Spinal cord (tissue), 10 donors: ENCODE measurements around the gene CHRNA3. TPM values are rescaled to one million over a fixed set of nuclear protein-coding genes. Genes with fewer than 3 reads are reported as not detected.

Experiments used
- DNase-seq, 6 donors: peaks; one replicate each; pipeline versions ENCODE4 v3.0.0 to v3.0.0-alpha.2; 2013 to 2015; ENCODE audit warnings: low spot score in 6 of 6, low read depth in 4 of 6
- H3K27ac ChIP-seq: one replicate; pipeline ENCODE4 v1.5.1; 2013; ENCODE audit warnings: low read depth, low read length, control low read depth
- H3K27me3 ChIP-seq: one replicate; pipeline ENCODE4 v1.6.1; 2013; ENCODE audit warnings: low read length; ENCODE audit not compliant: control insufficient read depth, insufficient read depth
- H3K36me3 ChIP-seq: one replicate; pipeline ENCODE4 v1.6.1; 2013; ENCODE audit warnings: low read length; ENCODE audit not compliant: control insufficient read depth, insufficient read depth
- H3K4me1 ChIP-seq: one replicate; pipeline ENCODE4 v1.6.1; 2013; ENCODE audit warnings: low read length; ENCODE audit not compliant: control insufficient read depth, insufficient read depth
- H3K4me3 ChIP-seq: one replicate; pipeline ENCODE4 v1.5.1; 2013; ENCODE audit warnings: low read depth, low read length, control low read depth
- H3K9me3 ChIP-seq: one replicate; pipeline ENCODE4 v1.6.1; 2013; ENCODE audit warnings: low read length; ENCODE audit not compliant: control insufficient read depth, insufficient read depth
- WGBS: methylation state at CpG from one replicate; pipeline ENCODE4 v1.1.5; 2013; ENCODE audit warnings: missing lambda C conversion rate; ENCODE audit not compliant: insufficient coverage; 5-methylcytosine and 5-hydroxymethylcytosine counted together
- long read RNA-seq, 4 donors: transcript quantifications; one replicate each; lab custom pipeline, GENCODE V29; 2026
- polyA plus RNA-seq, 2 donors: library from polyadenylated mRNA; unstranded; fragments of 120-200 nt; gene quantifications; one replicate each; pipeline ENCODE4 v1.2.1, GENCODE V29; 2013; ENCODE audit not compliant: insufficient read length in 2 of 2
- total RNA-seq, 2 donors: library from RNA; depleted of rRNA in 1 of 2; stranded (reverse); fragments of 120-200 nt in 1 of 2; fragments of >200 nt in 1 of 2; gene quantifications; one replicate each; pipeline versions ENCODE4 v1.2.3 to v1.2.4, GENCODE V29; 2013 to 2014
- donor health status: healthy.

The CHRNA3 gene
- total RNA-seq (1 to 10 TPM; 1.1 to 4.5 TPM), polyA plus RNA-seq (1 to 10 TPM; 6.6 to 7.7 TPM)
- long read RNA-seq, donor 1, partial matches to known transcripts = 0 of 4 reads
- long read RNA-seq, donor 1, other reads (novel, unspliced or antisense) = 0 of 4 reads
- long read RNA-seq, donor 2, partial matches to known transcripts = 0 of 1 reads
- long read RNA-seq, donor 2, other reads (novel, unspliced or antisense) = 0 of 1 reads
- long read RNA-seq, donor 3 = 0 reads
- long read RNA-seq, donor 4 = 0 reads

DNA sequence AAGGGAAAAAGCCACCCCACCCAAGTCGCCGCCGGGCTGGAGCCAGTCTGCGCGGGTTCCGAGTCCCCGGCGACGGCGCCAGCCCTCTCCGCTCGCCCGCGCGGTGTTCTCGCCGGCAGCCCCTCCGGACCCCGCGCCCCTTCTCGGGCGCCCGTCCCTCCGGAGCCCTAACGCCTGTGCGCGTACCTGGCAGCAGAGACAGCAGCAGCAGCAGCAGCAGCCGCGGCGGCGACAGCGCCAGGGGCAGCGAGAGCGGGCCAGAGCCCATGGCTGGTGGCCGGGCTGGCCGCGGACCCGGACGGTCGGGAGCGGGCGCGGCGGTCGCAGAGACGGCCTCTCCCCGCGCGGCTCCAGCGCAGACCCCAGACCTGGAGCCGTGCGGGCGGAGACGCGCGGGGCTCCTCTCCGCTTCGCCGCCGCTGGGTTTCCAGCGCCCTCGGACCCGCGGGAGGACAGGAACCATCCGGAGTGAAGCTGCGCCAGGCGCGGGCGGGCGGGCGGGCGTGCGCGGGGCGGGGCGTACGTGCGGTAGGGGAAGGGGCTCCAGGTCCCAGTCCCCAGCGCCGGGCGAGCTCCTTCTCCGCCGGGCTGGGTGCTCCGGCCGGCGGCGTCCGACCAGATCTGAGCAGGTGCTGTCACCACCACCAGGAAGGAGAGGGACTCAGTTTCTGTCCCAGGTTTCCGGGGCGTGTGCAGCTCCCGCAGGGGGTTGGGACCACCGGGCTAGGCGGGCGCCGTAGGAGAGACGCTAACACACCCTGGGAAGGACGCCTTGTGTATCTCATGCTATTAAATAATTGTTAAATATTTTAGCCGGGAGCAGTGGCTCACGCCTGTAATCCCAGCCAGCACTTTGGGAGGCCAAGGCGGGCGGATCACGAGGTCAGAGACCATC lies at the start of gene CHRNA3:
Gene CHRNA3, minus strand, starts transcription at position 470 of the 895 bp plus-strand sequence. Its CDS starts 202 bp downstream, at position 268.
- WGBS = 2% methylated on average over 99 of the region's 102 CpGs
- Histone ChIP-seq H3K27ac (no peak within 1 kb of the TSS), H3K4me3 (peak within 1 kb of the TSS; percentile 21), H3K4me1 (peaks cover 17% of the 10 kb centered on the region), H3K9me3 (no peaks in the 10 kb centered on the region), H3K27me3 (peaks cover 37% of the 10 kb centered on the region), H3K36me3 (peaks cover 2% of the 10 kb centered on the region)
- peak in 2 of 6 donors; percentile 40 to 62 for DNase-seq

DNA sequence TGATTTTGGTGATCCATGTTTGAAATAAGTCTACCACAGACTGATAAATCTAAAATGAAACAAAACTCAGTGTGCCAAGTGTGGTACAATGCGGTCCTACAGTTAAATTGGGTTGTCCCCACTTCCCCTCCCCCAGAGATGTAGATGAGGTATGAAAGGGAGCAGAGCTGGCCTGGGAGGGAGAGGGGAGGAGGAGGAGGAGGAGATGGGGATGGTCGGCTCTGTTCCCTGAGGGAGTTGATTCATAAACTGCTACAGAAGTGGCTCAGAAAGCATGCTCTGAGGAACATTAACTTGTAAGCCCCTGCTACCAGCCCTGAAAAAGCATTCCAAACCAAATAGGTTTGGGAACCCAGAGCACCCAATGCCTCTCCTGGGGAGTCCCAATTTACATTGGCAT lies 48.2 kb upstream of the CHRNA3 start:
- H3K4me3 ChIP-seq = no peak overlapping the region
- H3K36me3 ChIP-seq = no peaks in the 10 kb centered on the region
- WGBS = no CpG with 5 or more reads among the region's 2 CpGs
- peaks cover 23% of the 10 kb centered on the region for H3K4me1 ChIP-seq
- H3K27ac ChIP-seq = no peak overlapping the region
- peak in 1 of 6 donors; percentile 2 for DNase-seq
- no peaks in the 10 kb centered on the region for H3K27me3 ChIP-seq
- no peaks in the 10 kb centered on the region for H3K9me3 ChIP-seq

DNA sequence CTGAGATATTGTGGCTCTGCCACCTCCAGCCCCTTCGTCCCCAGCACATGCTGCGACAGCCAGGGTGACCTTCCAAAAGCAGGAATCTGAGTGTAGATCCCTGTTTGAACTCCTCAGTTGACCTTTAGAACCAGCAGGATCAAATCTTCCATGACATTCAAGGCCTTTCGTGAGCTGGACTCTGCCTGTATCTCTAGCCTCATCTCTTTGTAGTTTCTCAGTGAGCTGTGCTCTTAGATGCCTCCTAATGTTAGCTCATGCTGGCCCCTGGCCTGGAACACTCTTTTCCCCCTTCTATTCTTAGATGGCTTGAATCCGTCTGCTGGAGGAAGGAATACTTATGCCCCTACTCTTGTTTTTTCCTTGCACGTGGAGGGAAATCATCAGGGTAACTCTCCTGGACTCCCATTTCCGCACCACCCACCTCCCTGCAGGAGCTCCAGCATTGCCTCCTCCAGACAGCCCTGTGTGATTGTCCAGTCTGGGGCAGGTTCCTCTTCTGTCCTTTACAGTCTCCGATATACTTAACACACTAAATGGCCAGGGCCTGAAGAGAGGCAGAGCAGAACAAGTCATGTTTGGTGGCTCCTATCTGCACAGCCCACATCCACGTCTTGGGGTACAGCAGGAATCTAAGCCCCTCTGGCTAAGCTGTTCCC lies 46.9 kb upstream of the CHRNA3 start:
- no peak for DNase-seq
- peaks cover 14% of the 10 kb centered on the region for H3K4me1 ChIP-seq
- no peaks in the 10 kb centered on the region for H3K27me3 ChIP-seq
- H3K36me3 ChIP-seq = no peaks in the 10 kb centered on the region
- no peaks in the 10 kb centered on the region for H3K9me3 ChIP-seq
- no peak overlapping the region for H3K4me3 ChIP-seq
- no peak overlapping the region for H3K27ac ChIP-seq
- 91% methylated on average over 8 of the region's 8 CpGs for WGBS

DNA sequence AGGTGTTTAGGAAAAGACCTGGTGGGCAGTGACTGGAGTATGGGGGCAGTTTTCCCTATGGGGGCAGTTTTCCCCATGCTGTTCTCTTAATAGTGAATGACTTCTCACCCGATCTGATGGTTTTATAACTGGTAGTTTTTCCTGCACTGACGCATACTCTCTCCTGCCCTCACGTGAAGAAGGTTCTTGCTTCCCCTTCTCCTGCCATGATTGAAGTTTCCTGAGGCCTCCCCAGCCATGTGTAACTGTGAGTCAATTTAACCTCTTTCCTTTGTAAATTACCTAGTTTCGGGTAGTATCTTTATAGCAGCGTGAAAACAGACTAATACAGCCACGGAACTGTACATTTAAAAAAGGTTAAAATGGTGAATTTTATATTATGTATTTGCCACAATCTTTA lies 45.2 kb upstream of the CHRNA3 start:
- Histone ChIP-seq H3K9me3 (no peaks in the 10 kb centered on the region), H3K27me3 (no peaks in the 10 kb centered on the region), H3K4me1 (no peaks in the 10 kb centered on the region), H3K36me3 (no peaks in the 10 kb centered on the region), H3K27ac (no peak overlapping the region), H3K4me3 (no peak overlapping the region)
- no peak for DNase-seq
- whole genome bisulfite sequencing = no CpG with 5 or more reads among the region's 6 CpGs

GRCh38 chr15:78663703-78664102 lies 42.9 kb upstream of the CHRNA3 start:
- Histone ChIP-seq H3K9me3 (no peaks in the 10 kb centered on the region), H3K36me3 (no peaks in the 10 kb centered on the region), H3K4me1 (no peaks in the 10 kb centered on the region), H3K27me3 (no peaks in the 10 kb centered on the region), H3K4me3 (no peak overlapping the region), H3K27ac (no peak overlapping the region)
- DNase-seq = no peak
- WGBS = no CpG with 5 or more reads among the region's 1 CpG

GRCh38 chr15:78662028-78662427 lies 41.2 kb upstream of the CHRNA3 start:
- WGBS = 65% methylated on average over 4 of the region's 5 CpGs

DNA sequence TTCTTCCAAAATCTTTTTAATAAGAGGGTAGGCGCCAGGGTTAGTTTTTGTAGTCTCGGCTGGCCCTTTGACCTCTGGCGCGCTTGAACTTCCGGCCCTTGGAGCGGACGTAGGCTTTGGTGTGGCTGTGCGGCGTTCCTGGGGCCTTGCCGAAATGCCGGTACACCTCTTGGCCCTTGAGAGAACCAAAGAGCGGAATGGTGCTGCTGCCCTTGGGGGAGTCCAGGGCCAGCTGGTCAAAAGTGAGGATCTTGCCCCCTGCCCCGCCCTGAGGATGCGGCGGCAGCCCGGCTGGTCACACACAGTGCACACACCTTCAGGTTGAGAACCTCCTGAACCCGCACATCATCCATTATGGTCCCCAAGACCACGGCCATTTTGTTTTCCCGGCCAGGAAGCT lies 40.2 kb upstream of the CHRNA3 start:
- H3K9me3 ChIP-seq = no peaks in the 10 kb centered on the region
- no peak for DNase-seq
- no peak overlapping the region for H3K4me3 ChIP-seq
- no peaks in the 10 kb centered on the region for H3K36me3 ChIP-seq
- no peaks in the 10 kb centered on the region for H3K4me1 ChIP-seq
- H3K27ac ChIP-seq = no peak overlapping the region
- H3K27me3 ChIP-seq = no peaks in the 10 kb centered on the region
- WGBS = 97% methylated on average over 18 of the region's 19 CpGs

More at GRCh38 chr15:78662028-78662427, 41.2 kb upstream of the CHRNA3 start:
- Histone ChIP-seq H3K4me1 (no peaks in the 10 kb centered on the region), H3K36me3 (no peaks in the 10 kb centered on the region), H3K9me3 (no peaks in the 10 kb centered on the region), H3K27me3 (no peaks in the 10 kb centered on the region), H3K4me3 (no peak overlapping the region), H3K27ac (no peak overlapping the region)
- DNase-seq = no peak

DNA sequence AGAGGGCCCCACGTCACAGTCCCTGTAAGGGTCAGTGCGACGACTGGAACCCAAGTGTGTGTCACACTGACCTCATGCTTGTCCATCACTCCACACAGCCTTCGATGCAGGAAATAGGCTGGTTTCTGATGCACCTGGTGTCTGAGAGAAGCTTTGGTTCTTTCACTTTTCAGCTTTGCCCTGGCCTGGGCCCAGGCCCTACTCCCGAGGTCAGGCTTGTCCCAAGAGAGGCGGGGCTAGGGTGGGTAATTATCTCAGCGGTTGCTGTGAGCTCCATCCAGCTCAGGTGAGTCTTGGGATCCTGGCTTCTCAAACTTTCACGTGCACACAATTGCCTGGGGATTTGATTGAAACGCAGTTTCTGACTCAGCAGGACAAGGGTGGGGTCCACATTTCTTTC lies 39.8 kb upstream of the CHRNA3 start:
- WGBS = 78% methylated on average over 6 of the region's 9 CpGs
- Histone ChIP-seq H3K36me3 (no peaks in the 10 kb centered on the region), H3K9me3 (no peaks in the 10 kb centered on the region), H3K27me3 (no peaks in the 10 kb centered on the region), H3K27ac (no peak overlapping the region), H3K4me3 (no peak overlapping the region), H3K4me1 (no peaks in the 10 kb centered on the region)
- DNase-seq = no peak

DNA sequence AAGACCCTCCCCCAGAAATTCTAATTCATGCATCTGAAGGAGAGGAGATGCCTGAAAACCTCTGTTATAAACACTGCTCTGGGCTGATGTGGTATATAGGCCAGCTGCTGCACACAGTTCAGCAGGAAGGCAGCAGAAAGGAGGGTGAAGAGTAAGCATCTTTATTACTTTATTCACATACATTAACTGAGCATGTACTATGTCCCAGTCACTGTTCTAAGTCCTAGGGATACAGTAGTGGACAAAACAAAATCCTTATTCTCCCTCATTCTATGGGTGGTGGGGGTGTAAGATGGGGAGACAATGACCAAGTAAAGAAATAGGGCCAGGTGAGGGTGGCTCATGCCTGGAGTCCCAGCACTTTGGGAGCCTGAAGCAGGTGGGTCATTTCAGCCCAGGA lies 38.0 kb upstream of the CHRNA3 start:
- Histone ChIP-seq H3K36me3 (no peaks in the 10 kb centered on the region), H3K4me3 (no peak overlapping the region), H3K4me1 (no peaks in the 10 kb centered on the region), H3K9me3 (no peaks in the 10 kb centered on the region), H3K27ac (no peak overlapping the region), H3K27me3 (no peaks in the 10 kb centered on the region)
- no peak for DNase-seq
